HG03439 (cell line): ENCODE measurements around the gene HOXC12.

ENCODE experiments used
- ATAC-seq: cut with Tn5 transposase; IDR thresholded peaks from one replicate; pipeline ENCODE4 v1.9.1; 2021; ENCODE audit warnings: mild to moderate bottlenecking, moderate library complexity; ENCODE audit not compliant: unreplicated experiment

HOXC12 gene

GRCh38 chr12:53955776-53956250 lies 1.1 kb downstream of the HOXC12 start:
- ATAC-seq, result no peak

- ATAC-seq, result no peak
Observed at GRCh38 chr12:53956251-53956887, 1.7 kb downstream of the HOXC12 start.

GRCh38 chr12:53956914-53957536 lies 2.3 kb downstream of the HOXC12 start:
- ATAC-seq, result no peak

GRCh38 chr12:53958128-53958527 lies 3.4 kb downstream of the HOXC12 start:
- ATAC-seq, result no peak

- ATAC-seq, result no peak
Observed at GRCh38 chr12:53959314-53959713, 4.6 kb downstream of the HOXC12 start.

GRCh38 chr12:53960187-53961024 lies 5.7 kb downstream of the HOXC12 start:
- ATAC-seq, result no peak

GRCh38 chr12:53961025-53961761 lies 6.5 kb downstream of the HOXC12 start:
- no peak for ATAC-seq

GRCh38 chr12:53963005-53963404 lies 8.3 kb downstream of the HOXC12 start:
- no peak for ATAC-seq

GRCh38 chr12:53963434-53964314 lies 9.0 kb downstream of the HOXC12 start:
- ATAC-seq, result no peak

GRCh38 chr12:53964315-53964713 lies 9.6 kb downstream of the HOXC12 start:
- no peak for ATAC-seq

GRCh38 chr12:53965281-53966084 lies 10.8 kb downstream of the HOXC12 start:
- ATAC-seq, result no peak

- ATAC-seq, result no peak
Observed at GRCh38 chr12:53966085-53966384, 11.3 kb downstream of the HOXC12 start.

GRCh38 chr12:53966385-53967133 lies 11.9 kb downstream of the HOXC12 start:
- no peak for ATAC-seq

- ATAC-seq, result no peak
Observed at GRCh38 chr12:53967421-53967925, 12.8 kb downstream of the HOXC12 start.

- no peak for ATAC-seq
Observed at GRCh38 chr12:53968214-53969127, 13.8 kb downstream of the HOXC12 start.

- no peak for ATAC-seq
Observed at GRCh38 chr12:53969588-53970259, 15.0 kb downstream of the HOXC12 start.

- ATAC-seq, result no peak
Observed at GRCh38 chr12:53970451-53970850, 15.7 kb downstream of the HOXC12 start.
